AG10803 (cell line): ENCODE measurements around the gene C12orf50.

Experiments used
- DNase-seq: peaks from one replicate; pipeline ENCODE4 v3.0.0; 2010; ENCODE audit warnings: low read depth
- H3K4me3 ChIP-seq: 2 replicates; pipeline ENCODE4 v1.5.1; 2011; ENCODE audit warnings: mild to moderate bottlenecking, low read length, control low read depth
- CTCF ChIP-seq: conservative IDR thresholded peaks from 2 replicates; pipeline ENCODE4 v1.5.1; 2011; ENCODE audit warnings: mild to moderate bottlenecking, low read length, control low read depth, inconsistent platforms

Gene C12orf50

GRCh38 chr12:87953256-87953860 lies 75.8 kb downstream of the C12orf50 start:
- no peak overlapping the region for H3K4me3 ChIP-seq
- peak; percentile 40 for DNase-seq
- TF ChIP-seq CTCF: peak; percentile 58

- no peak for TF ChIP-seq CTCF
Observed at GRCh38 chr12:87952850-87953249, 76.4 kb downstream of the C12orf50 start.

GRCh38 chr12:87952223-87952622 lies 77.0 kb downstream of the C12orf50 start:
- TF ChIP-seq CTCF: no peak
- no peak for DNase-seq
- no peak overlapping the region for H3K4me3 ChIP-seq

More at GRCh38 chr12:87952850-87953249, 76.4 kb downstream of the C12orf50 start:
- H3K4me3 ChIP-seq: no peak overlapping the region
- DNase-seq: no peak

- H3K4me3 ChIP-seq: no peak overlapping the region
- DNase-seq: no peak
- no peak for TF ChIP-seq CTCF
Observed at GRCh38 chr12:87943762-87944161, 85.4 kb downstream of the C12orf50 start.

GRCh38 chr12:87943023-87943422 lies 86.2 kb downstream of the C12orf50 start:
- no peak for TF ChIP-seq CTCF
- no peak overlapping the region for H3K4me3 ChIP-seq
- no peak for DNase-seq

- no peak for DNase-seq
- TF ChIP-seq CTCF: no peak
- no peak overlapping the region for H3K4me3 ChIP-seq
Observed at GRCh38 chr12:87939182-87939581, 90.0 kb downstream of the C12orf50 start.

GRCh38 chr12:87935216-87935615 lies 94.0 kb downstream of the C12orf50 start:
- no peak for DNase-seq
- H3K4me3 ChIP-seq: no peak overlapping the region
- TF ChIP-seq CTCF: no peak
